HepG2 (cell line): ENCODE data around the gene PDZD2. TPM values are rescaled to one million over a fixed set of nuclear protein-coding genes. Genes with fewer than 3 reads are reported as not detected.

Source experiments
- ATAC-seq: fragments of 200-7000 bp; cut with Tn5 transposase; 3 replicates; pipeline ENCODE4 v1.9.1; 2020; ENCODE audit warnings: mild to moderate bottlenecking, moderate library complexity
- BruUV-seq: library from RNA; stranded (reverse); fragments of 400-500 nt; replicated peaks from 2 replicates; lab custom pipeline; 2021; lab: Mats Ljungman, UMichigan
- CTCF ChIA-PET: fragments of 300-600 bp; formaldehyde crosslinking; extraction: SDS; loops from one replicate; lab custom pipeline; 2021; ENCODE audit warnings: low total read pairs, inconsistent platforms, low intra/inter-chr PET ratio; lab: Yijun Ruan, JAX
- POLR2A ChIA-PET: fragments of 350-600 bp; sonication (Branson Sonifier 250); formaldehyde crosslinking; loops from one replicate; lab custom pipeline; 2020; ENCODE audit warnings: antibody characterized with exemption, inconsistent platforms; lab: Yijun Ruan, JAX
- DNase-seq: peaks from one replicate; pipeline ENCODE4 v3.0.0-alpha.2; 2015; ENCODE audit warnings: low spot score
- FAIRE-seq: peaks from 3 replicates; lab custom pipeline; 2011; peaks lifted over from hg19 to GRCh38; lab: Jason Lieb, UNC
- H2AFZ ChIP-seq: one replicate; pipeline ENCODE4 v1.6.1; 2011; ENCODE audit warnings: low read length, inconsistent platforms
- H3K27ac ChIP-seq: fragments of 300-600 bp; 3 replicates; pipeline ENCODE4 v1.8.0; 2011; ENCODE audit warnings: mixed run types, mild to moderate bottlenecking, mixed read lengths, low read length, inconsistent platforms; ENCODE audit not compliant: insufficient read depth; ENCODE audit errors: extremely low read length
- H3K27me3 ChIP-seq, 2 experiments: fragments of 200-600 bp in 1 of 2; 2 replicates in 1 of 2; 3 replicates in 1 of 2; pipeline versions ENCODE4 v1.6.0 to v1.8.0; 2011; ENCODE audit warnings: low read length in 2 of 2, mild to moderate bottlenecking in 2 of 2, moderate library complexity in 2 of 2, inconsistent platforms in 1 of 2; ENCODE audit not compliant: insufficient read depth in 2 of 2, control insufficient read depth in 1 of 2
- H3K36me3 ChIP-seq, 2 experiments: fragments of 200-600 bp in 1 of 2; replicated peaks in 1 of 2; 2 replicates in 1 of 2; 3 replicates in 1 of 2; pipeline versions ENCODE4 v1.5.1 to v1.8.0; 2011; ENCODE audit warnings: low read length in 2 of 2, inconsistent platforms in 1 of 2; ENCODE audit not compliant: insufficient read depth in 2 of 2, control insufficient read depth in 1 of 2
- H3K4me1 ChIP-seq: 2 replicates; pipeline ENCODE4 v1.5.1; 2012; ENCODE audit warnings: low read length, inconsistent platforms; ENCODE audit not compliant: insufficient read depth
- H3K4me2 ChIP-seq: 2 replicates; pipeline ENCODE4 v1.6.0; 2011; ENCODE audit warnings: low read depth, low read length, inconsistent platforms
- H3K4me3 ChIP-seq, 3 experiments: fragments of 200-600 bp in 1 of 3; sonication (generic), shearing (Covaris generic) in 1 of 3; replicated peaks in 1 of 3; 2 replicates each; pipeline ENCODE4 v1.5.1; 2011 to 2016; ENCODE audit warnings: low read length in 3 of 3, inconsistent platforms in 2 of 3, low read depth in 2 of 3, mild to moderate bottlenecking in 2 of 3, control low read depth in 1 of 3, mixed read lengths in 1 of 3; ENCODE audit not compliant: insufficient read depth in 1 of 3
- H3K79me2 ChIP-seq: one replicate; pipeline ENCODE4 v1.6.1; 2011; ENCODE audit warnings: low read length, inconsistent platforms; ENCODE audit not compliant: insufficient read depth
- H3K9ac ChIP-seq: 2 replicates; pipeline ENCODE4 v1.6.0; 2011; ENCODE audit warnings: mild to moderate bottlenecking, low read depth, low read length, inconsistent platforms; ENCODE audit not compliant: insufficient read depth
- H3K9me3 ChIP-seq: 2 replicates; pipeline ENCODE4 v1.5.1; 2012; ENCODE audit warnings: mild to moderate bottlenecking, low read length
- H4K20me1 ChIP-seq: 2 replicates; pipeline ENCODE4 v1.6.0; 2011; ENCODE audit warnings: inconsistent platforms, mild to moderate bottlenecking, low read length, moderate library complexity; ENCODE audit not compliant: insufficient read depth
- ATAD3A ChIP-seq: sonication (generic); formaldehyde crosslinking; IDR thresholded peaks from 2 replicates; pipeline ENCODE4 v1.4.0; 2020; ENCODE audit warnings: missing genetic modification reagents
- BCL6 ChIP-seq: IDR thresholded peaks from 2 replicates; pipeline ENCODE4 v1.6.1; 2016; ENCODE audit warnings: missing genetic modification reagents, missing compliant biosample characterization
- EEA1 ChIP-seq: sonication (generic); formaldehyde crosslinking; IDR thresholded peaks from 2 replicates; pipeline ENCODE4 v1.5.1; 2020; ENCODE audit warnings: mild to moderate bottlenecking, missing genetic modification reagents, borderline replicate concordance
- JDP2 ChIP-seq: sonication (generic); formaldehyde crosslinking; IDR thresholded peaks from 2 replicates; pipeline ENCODE4 v1.8.1; 2022; ENCODE audit warnings: missing genetic modification reagents, borderline replicate concordance
- ONECUT2 ChIP-seq: sonication (generic); formaldehyde crosslinking; IDR thresholded peaks from 2 replicates; pipeline ENCODE4 v1.4.0; 2020; ENCODE audit warnings: missing genetic modification reagents
- PHF20 ChIP-seq: sonication (generic); formaldehyde crosslinking; IDR thresholded peaks from 2 replicates; pipeline ENCODE4 v1.5.0; 2020; ENCODE audit warnings: mild to moderate bottlenecking, missing genetic modification reagents
- SAFB2 ChIP-seq: sonication (generic); formaldehyde crosslinking; IDR thresholded peaks from 2 replicates; pipeline ENCODE4 v1.5.1; 2020; ENCODE audit warnings: missing genetic modification reagents, low read depth, mild to moderate bottlenecking, borderline replicate concordance
- SUZ12 ChIP-seq: fragments of 150-350 bp; IDR thresholded peaks from 2 replicates; pipeline ENCODE4 v1.6.1; 2014; ENCODE audit warnings: low read depth, low read length
- TAF1 ChIP-seq: sonication (generic); formaldehyde crosslinking; IDR thresholded peaks from 2 replicates; pipeline ENCODE4 v1.4.0; 2020; ENCODE audit warnings: missing genetic modification reagents
- ZKSCAN1 ChIP-seq: fragments of 150-350 bp; IDR thresholded peaks from 2 replicates; pipeline ENCODE4 v1.6.1; 2014; ENCODE audit warnings: low read length
- ZNF598 ChIP-seq: sonication (generic); formaldehyde crosslinking; IDR thresholded peaks from 2 replicates; pipeline ENCODE4 v1.5.1; 2020; ENCODE audit warnings: mild to moderate bottlenecking, missing genetic modification reagents, borderline replicate concordance
- ZNF652 ChIP-seq: IDR thresholded peaks from 2 replicates; pipeline ENCODE4 v1.6.1; 2016; ENCODE audit warnings: low read depth, borderline replicate concordance
- ZNF7 ChIP-seq: IDR thresholded peaks from 2 replicates; pipeline ENCODE4 v1.6.1; 2016; ENCODE audit warnings: missing biosample characterization, missing genetic modification reagents
- WGBS: methylation state at CpG from one replicate; pipeline ENCODE4 v1.1.6; 2017; ENCODE audit warnings: low lambda C conversion rate; 5-methylcytosine and 5-hydroxymethylcytosine counted together
- in situ Hi-C: cut with HindIII; loops from 2 replicates; pipeline ENCODE4 v1.10.0; 2017; ENCODE audit warnings: low pct_unique_long_range_greater_than_20kb; ENCODE audit not compliant: extremely low pct_ligation_motif_present
- intact Hi-C: fragments of 100-400 bp; cut with micrococcal nuclease; formaldehyde crosslinking; loops from one replicate; pipeline ENCODE4 v1.10.0; 2022; ENCODE audit not compliant: unreplicated experiment
- polyA plus RNA-seq, 8 experiments: library from polyadenylated mRNA; depleted of rRNA in 3 of 8; stranded (reverse) in 7 of 8; unstranded in 1 of 8; fragments of >200 nt; fragmentation: Illumina TruSeq in 4 of 8; extraction: Trizol in 4 of 8; gene quantifications; 2 replicates each; pipeline versions ENCODE4 v1.2.1 to v1.2.3, GENCODE V29; 2011 to 2016; ENCODE audit warnings: low read depth in 4 of 8, missing spikeins in 1 of 8, mixed read lengths in 1 of 8; ENCODE audit not compliant: insufficient read depth in 1 of 8
- total RNA-seq, 5 experiments: library from RNA; depleted of rRNA; stranded (reverse); fragments of >200 nt; fragmentation: Illumina TruSeq; extraction: Trizol; gene quantifications; 2 replicates each; pipeline ENCODE4 v1.2.3, GENCODE V29; 2016; ENCODE audit warnings: low read depth in 1 of 5
- TF ChIP-seq, protein P1 (sequence below): IDR thresholded peaks from 2 replicates; pipeline ENCODE4 v1.6.1; 2016
- TF ChIP-seq, protein P2 (sequence below): sonication (generic); formaldehyde crosslinking; IDR thresholded peaks from 2 replicates; pipeline ENCODE4 v1.4.0; 2020; ENCODE audit warnings: missing genetic modification reagents; ENCODE audit errors: not compliant biosample characterization
- TF ChIP-seq, protein P3 (sequence below): sonication (generic); formaldehyde crosslinking; IDR thresholded peaks from 2 replicates; pipeline ENCODE4 v1.8.1; 2023; ENCODE audit warnings: mild to moderate bottlenecking, inconsistent platforms, moderate library complexity, missing genetic modification reagents, borderline replicate concordance
- TF ChIP-seq, protein P4 (sequence below): sonication (generic); formaldehyde crosslinking; IDR thresholded peaks from 2 replicates; pipeline ENCODE4 v1.5.1; 2020; ENCODE audit warnings: mild to moderate bottlenecking, missing genetic modification reagents, borderline replicate concordance

PDZD2 gene
- total and polyA plus RNA-seq, 2 of the 13 experiments (the other 11 are each of a cell fraction or from before 2014, with no cell fraction given) = 0.04 TPM; not detected in 1

DNA sequence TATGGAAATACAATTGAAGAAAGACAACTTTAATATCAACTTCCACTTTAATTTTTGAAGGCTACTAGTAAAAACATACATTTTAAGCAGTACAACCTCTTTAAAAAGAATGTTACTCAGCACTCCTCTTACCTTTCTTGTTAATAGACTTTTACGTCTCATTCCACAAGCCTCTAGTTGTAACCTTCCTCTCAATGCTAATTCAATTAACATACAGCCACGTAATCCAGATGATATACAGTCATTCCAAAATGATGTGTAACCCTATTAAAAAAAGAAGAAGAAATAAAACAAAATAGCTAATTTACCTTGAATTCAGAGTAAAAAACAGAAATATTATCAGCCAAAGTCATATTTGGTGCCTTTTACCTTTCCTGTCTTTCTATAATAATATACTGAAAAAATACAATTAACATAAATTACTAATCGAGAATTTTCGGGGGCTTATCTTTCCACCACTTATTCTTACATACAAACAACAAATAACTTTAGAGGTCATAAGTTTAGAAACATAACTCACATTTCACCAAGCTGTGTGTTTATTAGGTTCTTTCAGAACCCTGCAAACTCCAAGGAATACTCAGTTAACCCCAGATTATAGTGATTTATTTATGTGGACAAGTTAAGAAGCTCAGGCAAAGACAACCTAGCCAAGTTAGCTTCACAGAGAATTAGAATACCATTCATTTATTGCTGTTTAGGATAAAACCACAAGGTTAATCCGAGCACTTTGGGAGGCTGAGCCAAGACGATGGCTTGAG, 504.9 kb downstream of the PDZD2 start:
- H3K79me2 ChIP-seq = peaks cover 73% of the 10 kb centered on the region
- peaks cover 56% of the 10 kb centered on the region for H4K20me1 ChIP-seq
- peaks cover 1 to 23% of the 10 kb centered on the region in 2 experiments; a peak in 3 of 5 replicates for H3K36me3 ChIP-seq
- H3K4me2 ChIP-seq = no peak overlapping the region
- no peak overlapping the region for H2AFZ ChIP-seq
- in situ Hi-C loops = no loop called here
- POLR2A ChIA-PET = interaction anchor here (1.2 kb wide), 1 partner anchor 30 kb away, joined by 3 read pairs; the partner anchor contains the start of gene GOLPH3
- TF ChIP-seq JDP2 (CRISPR knock-in tag) (no peak), ZNF598 (CRISPR knock-in tag) (no peak), ZNF7 (no peak), ONECUT2 (CRISPR knock-in tag) (no peak), ZKSCAN1 (no peak), EEA1 (no peak), SUZ12 (no peak), BCL6 (CRISPR knock-in tag) (no peak), ZNF652 (no peak), TAF1 (no peak), ATAD3A (no peak), SAFB2 (no peak), PHF20 (CRISPR knock-in tag) (no peak)
- TF ChIP-seq, protein P1, sequence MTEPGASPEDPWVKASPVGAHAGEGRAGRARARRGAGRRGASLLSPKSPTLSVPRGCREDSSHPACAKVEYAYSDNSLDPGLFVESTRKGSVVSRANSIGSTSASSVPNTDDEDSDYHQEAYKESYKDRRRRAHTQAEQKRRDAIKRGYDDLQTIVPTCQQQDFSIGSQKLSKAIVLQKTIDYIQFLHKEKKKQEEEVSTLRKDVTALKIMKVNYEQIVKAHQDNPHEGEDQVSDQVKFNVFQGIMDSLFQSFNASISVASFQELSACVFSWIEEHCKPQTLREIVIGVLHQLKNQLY (CRISPR knock-in tag) = no peak
- TF ChIP-seq, protein P2, sequence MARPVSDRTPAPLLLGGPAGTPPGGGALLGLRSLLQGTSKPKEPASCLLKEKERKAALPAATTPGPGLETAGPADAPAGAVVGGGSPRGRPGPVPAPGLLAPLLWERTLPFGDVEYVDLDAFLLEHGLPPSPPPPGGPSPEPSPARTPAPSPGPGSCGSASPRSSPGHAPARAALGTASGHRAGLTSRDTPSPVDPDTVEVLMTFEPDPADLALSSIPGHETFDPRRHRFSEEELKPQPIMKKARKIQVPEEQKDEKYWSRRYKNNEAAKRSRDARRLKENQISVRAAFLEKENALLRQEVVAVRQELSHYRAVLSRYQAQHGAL = no peak
- TF ChIP-seq, protein P3, sequence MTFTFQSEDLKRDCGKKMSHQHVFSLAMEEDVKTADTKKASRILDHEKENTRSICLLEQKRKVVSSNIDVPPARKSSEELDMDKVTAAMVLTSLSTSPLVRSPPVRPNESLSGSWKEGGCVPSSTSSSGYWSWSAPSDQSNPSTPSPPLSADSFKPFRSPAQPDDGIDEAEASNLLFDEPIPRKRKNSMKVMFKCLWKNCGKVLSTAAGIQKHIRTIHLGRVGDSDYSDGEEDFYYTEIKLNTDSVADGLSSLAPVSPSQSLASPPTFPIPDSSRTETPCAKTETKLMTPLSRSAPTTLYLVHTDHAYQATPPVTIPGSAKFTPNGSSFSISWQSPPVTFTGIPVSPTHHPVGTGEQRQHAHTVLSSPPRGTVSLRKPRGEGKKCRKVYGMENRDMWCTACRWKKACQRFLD (CRISPR knock-in tag) = no peak
- TF ChIP-seq, protein P4, sequence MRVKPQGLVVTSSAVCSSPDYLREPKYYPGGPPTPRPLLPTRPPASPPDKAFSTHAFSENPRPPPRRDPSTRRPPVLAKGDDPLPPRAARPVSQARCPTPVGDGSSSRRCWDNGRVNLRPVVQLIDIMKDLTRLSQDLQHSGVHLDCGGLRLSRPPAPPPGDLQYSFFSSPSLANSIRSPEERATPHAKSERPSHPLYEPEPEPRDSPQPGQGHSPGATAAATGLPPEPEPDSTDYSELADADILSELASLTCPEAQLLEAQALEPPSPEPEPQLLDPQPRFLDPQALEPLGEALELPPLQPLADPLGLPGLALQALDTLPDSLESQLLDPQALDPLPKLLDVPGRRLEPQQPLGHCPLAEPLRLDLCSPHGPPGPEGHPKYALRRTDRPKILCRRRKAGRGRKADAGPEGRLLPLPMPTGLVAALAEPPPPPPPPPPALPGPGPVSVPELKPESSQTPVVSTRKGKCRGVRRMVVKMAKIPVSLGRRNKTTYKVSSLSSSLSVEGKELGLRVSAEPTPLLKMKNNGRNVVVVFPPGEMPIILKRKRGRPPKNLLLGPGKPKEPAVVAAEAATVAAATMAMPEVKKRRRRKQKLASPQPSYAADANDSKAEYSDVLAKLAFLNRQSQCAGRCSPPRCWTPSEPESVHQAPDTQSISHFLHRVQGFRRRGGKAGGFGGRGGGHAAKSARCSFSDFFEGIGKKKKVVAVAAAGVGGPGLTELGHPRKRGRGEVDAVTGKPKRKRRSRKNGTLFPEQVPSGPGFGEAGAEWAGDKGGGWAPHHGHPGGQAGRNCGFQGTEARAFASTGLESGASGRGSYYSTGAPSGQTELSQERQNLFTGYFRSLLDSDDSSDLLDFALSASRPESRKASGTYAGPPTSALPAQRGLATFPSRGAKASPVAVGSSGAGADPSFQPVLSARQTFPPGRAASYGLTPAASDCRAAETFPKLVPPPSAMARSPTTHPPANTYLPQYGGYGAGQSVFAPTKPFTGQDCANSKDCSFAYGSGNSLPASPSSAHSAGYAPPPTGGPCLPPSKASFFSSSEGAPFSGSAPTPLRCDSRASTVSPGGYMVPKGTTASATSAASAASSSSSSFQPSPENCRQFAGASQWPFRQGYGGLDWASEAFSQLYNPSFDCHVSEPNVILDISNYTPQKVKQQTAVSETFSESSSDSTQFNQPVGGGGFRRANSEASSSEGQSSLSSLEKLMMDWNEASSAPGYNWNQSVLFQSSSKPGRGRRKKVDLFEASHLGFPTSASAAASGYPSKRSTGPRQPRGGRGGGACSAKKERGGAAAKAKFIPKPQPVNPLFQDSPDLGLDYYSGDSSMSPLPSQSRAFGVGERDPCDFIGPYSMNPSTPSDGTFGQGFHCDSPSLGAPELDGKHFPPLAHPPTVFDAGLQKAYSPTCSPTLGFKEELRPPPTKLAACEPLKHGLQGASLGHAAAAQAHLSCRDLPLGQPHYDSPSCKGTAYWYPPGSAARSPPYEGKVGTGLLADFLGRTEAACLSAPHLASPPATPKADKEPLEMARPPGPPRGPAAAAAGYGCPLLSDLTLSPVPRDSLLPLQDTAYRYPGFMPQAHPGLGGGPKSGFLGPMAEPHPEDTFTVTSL = no peak
- no TSS peak for BruUV-seq
- H3K4me1 ChIP-seq = peaks cover 50% of the 10 kb centered on the region
- intact Hi-C loops = no loop called here
- FAIRE-seq (no peak), ATAC-seq (no peak), DNase-seq (no peak)
- H3K9ac ChIP-seq = no peak overlapping the region
- 96% methylated on average over 6 of the region's 6 CpGs for WGBS
- no peaks in the 10 kb centered on the region for H3K27me3 ChIP-seq
- no peak overlapping the region for H3K4me3 ChIP-seq
- CTCF ChIA-PET = no interaction called here
- no peak overlapping the region for H3K27ac ChIP-seq
- no peaks in the 10 kb centered on the region for H3K9me3 ChIP-seq
